ENCODE data around the gene OSCAR.

Gene OSCAR

GRCh38 chr19:54077334-54077733, 23.3 kb downstream of the OSCAR start:
- no peak for DNase-seq
- no peaks in the 10 kb centered on the region for H3K27me3 ChIP-seq (replicated peaks)
- in situ Hi-C loops (cut with HindIII; ENCODE audit: low pct_ligation_motif_present, low sequenced_read_pairs), result no loop called here
- H3K4me3 ChIP-seq (ENCODE audit: low read depth, low read length), result no peak overlapping the region
- no peaks in the 10 kb centered on the region for H3K36me3 ChIP-seq (replicated peaks)
- no peak overlapping the region for H3K27ac ChIP-seq
- no peak for TF ChIP-seq CTCF (IDR thresholded peaks at IDR 0.05; ENCODE audit: low read depth, low read length, missing control alignments)

- Histone ChIP-seq H3K27me3 (replicated peaks) (no peaks in the 10 kb centered on the region), H3K4me3 (ENCODE audit: low read depth, low read length) (no peak overlapping the region), H3K27ac (no peak overlapping the region), H3K36me3 (replicated peaks) (no peaks in the 10 kb centered on the region)
- DNase-seq, result no peak
- in situ Hi-C loops (cut with HindIII; ENCODE audit: low pct_ligation_motif_present, low sequenced_read_pairs), result no loop called here
- no peak for TF ChIP-seq CTCF (IDR thresholded peaks at IDR 0.05; ENCODE audit: low read depth, low read length, missing control alignments)
Observed at GRCh38 chr19:54074851-54075250, 25.8 kb downstream of the OSCAR start.

- no peak for TF ChIP-seq CTCF (IDR thresholded peaks at IDR 0.05; ENCODE audit: low read depth, low read length, missing control alignments)
- no peaks in the 10 kb centered on the region for H3K36me3 ChIP-seq (replicated peaks)
- no peak overlapping the region for H3K27ac ChIP-seq
- H3K27me3 ChIP-seq (replicated peaks), result no peaks in the 10 kb centered on the region
- no peak for DNase-seq
- H3K4me3 ChIP-seq (ENCODE audit: low read depth, low read length), result no peak overlapping the region
- in situ Hi-C loops (cut with HindIII; ENCODE audit: low pct_ligation_motif_present, low sequenced_read_pairs), result no loop called here
Observed at GRCh38 chr19:54073829-54074228, 26.8 kb downstream of the OSCAR start.

- Histone ChIP-seq H3K27me3 (replicated peaks) (no peaks in the 10 kb centered on the region), H3K27ac (no peak overlapping the region), H3K36me3 (replicated peaks) (no peaks in the 10 kb centered on the region), H3K4me3 (ENCODE audit: low read depth, low read length) (no peak overlapping the region)
- no peak for DNase-seq
- in situ Hi-C loops (cut with HindIII; ENCODE audit: low pct_ligation_motif_present, low sequenced_read_pairs), result no loop called here
- no peak for TF ChIP-seq CTCF (IDR thresholded peaks at IDR 0.05; ENCODE audit: low read depth, low read length, missing control alignments)
Observed at GRCh38 chr19:54069470-54069869, 31.1 kb downstream of the OSCAR start.

GRCh38 chr19:54063350-54064116, 37.1 kb downstream of the OSCAR start, which contains the start of gene VSTM1:
Gene VSTM1, minus strand, starts transcription at chr19:54063897. Its CDS starts 120 bp downstream, at chr19:54063777.
- Histone ChIP-seq H3K36me3 (replicated peaks) (no peaks in the 10 kb centered on the region), H3K4me3 (ENCODE audit: low read depth, low read length) (no peak within 1 kb of the TSS), H3K27me3 (replicated peaks) (no peaks in the 10 kb centered on the region), H3K27ac (no peak within 1 kb of the TSS)
- TF ChIP-seq CTCF (IDR thresholded peaks at IDR 0.05; ENCODE audit: low read depth, low read length, missing control alignments), result no peak
- DNase-seq, result no peak
- in situ Hi-C loops (cut with HindIII; ENCODE audit: low pct_ligation_motif_present, low sequenced_read_pairs), result no loop called here

- Histone ChIP-seq H3K27ac (no peak overlapping the region), H3K36me3 (replicated peaks) (no peaks in the 10 kb centered on the region), H3K27me3 (replicated peaks) (no peaks in the 10 kb centered on the region), H3K4me3 (ENCODE audit: low read depth, low read length) (no peak overlapping the region)
- DNase-seq, result no peak
- TF ChIP-seq CTCF (IDR thresholded peaks at IDR 0.05; ENCODE audit: low read depth, low read length, missing control alignments), result no peak
- in situ Hi-C loops (cut with HindIII; ENCODE audit: low pct_ligation_motif_present, low sequenced_read_pairs), result no loop called here
Observed at GRCh38 chr19:54062643-54063042, 38.0 kb downstream of the OSCAR start.

Measured in brain microvascular endothelial cell (primary cell).